Muscle of leg (tissue), 10 donors: ENCODE measurements around the gene NIM1K. TPM values are rescaled to one million over a fixed set of nuclear protein-coding genes. Genes with fewer than 3 reads are reported as not detected.
"Not testable (repeated sequence)": the region's sequence is repeated elsewhere in the genome, so short reads cannot be mapped to it uniquely, and the experiment has no call there.

Experiments
- DNase-seq: peaks from one replicate; pipeline ENCODE4 v3.0.0; 2013
- H3K27ac ChIP-seq: one replicate; pipeline ENCODE4 v1.5.1; 2013; ENCODE audit warnings: mild to moderate bottlenecking, low read length, control low read depth
- H3K27me3 ChIP-seq: one replicate; pipeline ENCODE4 v1.6.1; 2013; ENCODE audit warnings: low read length; ENCODE audit not compliant: control insufficient read depth, insufficient read depth
- H3K36me3 ChIP-seq: one replicate; pipeline ENCODE4 v1.6.1; 2013; ENCODE audit warnings: low read length; ENCODE audit not compliant: control insufficient read depth, insufficient read depth
- H3K4me1 ChIP-seq: one replicate; pipeline ENCODE4 v1.6.1; 2013; ENCODE audit warnings: low read length; ENCODE audit not compliant: control insufficient read depth, insufficient read depth
- H3K4me3 ChIP-seq: one replicate; pipeline ENCODE4 v1.5.1; 2013; ENCODE audit warnings: low read length, control low read depth
- H3K9me3 ChIP-seq: replicated peaks from 2 replicates; pipeline ENCODE4 v1.6.1; 2013; ENCODE audit warnings: low read depth, low read length; ENCODE audit not compliant: control insufficient read depth
- polyA plus RNA-seq, 8 donors: library from polyadenylated mRNA; unstranded; fragments of 120-200 nt; gene quantifications; one replicate each; pipeline versions ENCODE4 v1.2.1 to v1.2.3, GENCODE V29; 2013; ENCODE audit warnings: inconsistent platforms in 1 of 8, low replicate concordance in 1 of 8; ENCODE audit not compliant: insufficient read length in 8 of 8, insufficient read depth in 1 of 8
- total RNA-seq: library from RNA; stranded (reverse); fragments of 120-200 nt; gene quantifications from one replicate; pipeline ENCODE4 v1.2.4, GENCODE V29; 2013

NIM1K gene
- total and polyA plus RNA-seq, 9 donors: 0.17 to 1.2 (median 0.34) TPM

GRCh38 chr5:43325624-43326023 lies 133.6 kb downstream of the NIM1K start:
- DNase-seq: not testable (repeated sequence)

More at GRCh38 chr5:43325624-43326023, 133.6 kb downstream of the NIM1K start:
- not testable (repeated sequence) for H3K36me3 ChIP-seq, H3K9me3 ChIP-seq, H3K4me1 ChIP-seq, H3K4me3 ChIP-seq, H3K27ac ChIP-seq, H3K27me3 ChIP-seq

Other genes starting within 250 kb of the NIM1K start
- gene ANXA2R, start 151.9 kb upstream of the NIM1K start, total RNA-seq: 1.2 TPM
- gene ANXA2R, start 151.9 kb upstream of the NIM1K start, polyA plus RNA-seq: 1 to 10 TPM in 6 of 8 donors, under 1 TPM in 2; 0.69 to 1.6 (median 1.2) TPM
- gene ZNF131, start 71.3 kb upstream of the NIM1K start, total RNA-seq: 34.8 TPM
- gene ZNF131, start 71.3 kb upstream of the NIM1K start, polyA plus RNA-seq: 10 to 100 TPM; 26.7 to 39.8 (median 34.6) TPM
- gene HMGCS1, start 121.2 kb downstream of the NIM1K start, total RNA-seq: 23.5 TPM
- gene HMGCS1, start 121.2 kb downstream of the NIM1K start, polyA plus RNA-seq: 10 to 100 TPM; 24.7 to 51.0 (median 39.9) TPM
- 0.22 TPM for gene CCL28, start 220.2 kb downstream of the NIM1K start, total RNA-seq
- gene CCL28, start 220.2 kb downstream of the NIM1K start, polyA plus RNA-seq: under 1 TPM; 0.18 to 0.79 (median 0.37) TPM